Stimulated activated CD4-positive, alpha-beta T cell treated with anti-CD3 and anti-CD28 coated beads, Interleukin-1b, Interleukin-23, amount 100 ng/mL, for 1 hour (primary cell): ENCODE measurements around the gene C1QTNF8.

Source experiments
- DNase-seq, 2 donors: peaks; one replicate each; pipeline ENCODE4 v3.0.0-alpha.2; 2020; ENCODE audit warnings: low read depth in 2 of 2

Gene C1QTNF8

GRCh38 chr16:1060416-1061340, 35.4 kb downstream of the C1QTNF8 start:
- no peak for DNase-seq

DNA sequence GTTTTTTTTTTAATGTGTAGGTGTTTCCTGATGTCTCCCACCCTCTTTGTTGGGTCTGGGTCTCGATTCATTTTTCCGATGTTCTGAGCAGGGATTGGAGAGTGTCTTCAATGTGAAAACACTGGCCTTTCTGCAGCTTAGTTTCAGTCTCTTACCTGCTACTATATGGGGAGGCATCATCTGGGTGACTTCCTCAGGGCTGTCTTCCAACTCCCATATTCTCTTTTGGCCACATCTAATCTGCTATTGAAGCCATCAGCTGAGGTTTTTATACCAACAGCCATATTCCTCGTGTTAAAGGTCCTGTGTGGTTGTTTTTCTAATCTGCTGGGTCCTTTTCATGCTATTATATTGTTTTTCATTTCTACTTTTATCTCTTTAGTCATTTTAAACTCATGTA, 36.7 kb downstream of the C1QTNF8 start:
- no peak for DNase-seq

DNA sequence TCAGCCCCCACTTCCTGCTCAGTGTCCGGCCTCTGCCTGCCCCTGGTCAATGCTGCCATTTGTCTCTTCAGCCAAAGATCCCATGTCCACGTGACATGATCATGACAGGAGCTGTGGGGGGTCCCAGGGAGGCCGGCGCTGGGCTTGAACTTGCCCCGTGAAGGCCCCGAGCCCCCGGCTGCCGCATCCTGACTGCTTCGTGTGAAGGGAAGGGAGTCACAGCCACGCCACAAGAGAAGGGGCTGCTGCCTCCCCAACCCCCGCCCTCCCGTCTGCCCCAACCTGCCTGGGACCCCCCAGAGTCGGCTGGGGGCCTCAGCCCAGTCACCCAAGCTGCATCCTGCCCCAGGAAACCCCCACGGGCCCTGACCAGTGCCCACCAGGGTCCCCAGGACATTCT, 37.8 kb downstream of the C1QTNF8 start:
- DNase-seq, result no peak

- DNase-seq, result peak; percentile 14 to 60
These were observed 38.7 kb downstream of the C1QTNF8 start for GRCh38 chr16:1057252-1057932.

DNA sequence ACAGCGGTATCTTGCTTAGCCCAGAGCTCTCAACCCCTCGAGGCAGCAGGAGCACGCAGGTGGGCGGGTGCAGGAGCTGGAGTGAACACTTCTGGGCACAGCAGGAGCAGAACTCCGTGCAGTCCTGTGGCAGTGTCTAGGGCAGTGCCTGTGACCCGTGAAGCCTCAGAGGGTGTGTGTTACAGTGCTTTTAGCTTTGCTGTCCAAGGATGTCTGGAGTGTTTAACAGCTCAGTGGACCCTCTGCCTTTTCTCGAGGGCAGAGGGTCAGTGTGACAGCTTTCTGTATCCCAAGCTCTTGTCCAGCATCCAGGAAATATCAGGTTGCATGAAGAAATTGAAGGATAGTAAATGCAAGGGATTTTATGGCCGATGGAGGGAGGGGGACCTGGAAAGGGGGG, 39.8 kb downstream of the C1QTNF8 start:
- DNase-seq, result no peak

DNA sequence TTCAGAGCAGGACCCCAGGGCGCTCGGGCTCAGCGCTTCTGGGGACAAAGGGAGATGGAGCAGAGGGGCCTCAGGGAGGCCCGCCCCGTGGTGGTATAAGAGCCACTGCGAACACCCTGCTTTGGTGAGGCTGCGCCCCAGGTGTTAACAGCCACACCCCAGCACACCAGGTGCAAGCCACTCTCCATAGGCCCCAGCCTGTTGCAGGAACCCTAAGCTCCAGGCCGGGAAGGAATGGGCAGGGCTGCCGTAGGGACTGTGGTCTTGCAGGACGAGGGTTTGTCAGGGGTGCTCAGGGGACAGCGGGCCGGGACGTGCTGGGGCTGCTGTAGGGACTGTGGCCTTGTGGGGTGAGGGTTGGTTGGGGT, 40.5 kb downstream of the C1QTNF8 start:
- DNase-seq, result no peak

DNA sequence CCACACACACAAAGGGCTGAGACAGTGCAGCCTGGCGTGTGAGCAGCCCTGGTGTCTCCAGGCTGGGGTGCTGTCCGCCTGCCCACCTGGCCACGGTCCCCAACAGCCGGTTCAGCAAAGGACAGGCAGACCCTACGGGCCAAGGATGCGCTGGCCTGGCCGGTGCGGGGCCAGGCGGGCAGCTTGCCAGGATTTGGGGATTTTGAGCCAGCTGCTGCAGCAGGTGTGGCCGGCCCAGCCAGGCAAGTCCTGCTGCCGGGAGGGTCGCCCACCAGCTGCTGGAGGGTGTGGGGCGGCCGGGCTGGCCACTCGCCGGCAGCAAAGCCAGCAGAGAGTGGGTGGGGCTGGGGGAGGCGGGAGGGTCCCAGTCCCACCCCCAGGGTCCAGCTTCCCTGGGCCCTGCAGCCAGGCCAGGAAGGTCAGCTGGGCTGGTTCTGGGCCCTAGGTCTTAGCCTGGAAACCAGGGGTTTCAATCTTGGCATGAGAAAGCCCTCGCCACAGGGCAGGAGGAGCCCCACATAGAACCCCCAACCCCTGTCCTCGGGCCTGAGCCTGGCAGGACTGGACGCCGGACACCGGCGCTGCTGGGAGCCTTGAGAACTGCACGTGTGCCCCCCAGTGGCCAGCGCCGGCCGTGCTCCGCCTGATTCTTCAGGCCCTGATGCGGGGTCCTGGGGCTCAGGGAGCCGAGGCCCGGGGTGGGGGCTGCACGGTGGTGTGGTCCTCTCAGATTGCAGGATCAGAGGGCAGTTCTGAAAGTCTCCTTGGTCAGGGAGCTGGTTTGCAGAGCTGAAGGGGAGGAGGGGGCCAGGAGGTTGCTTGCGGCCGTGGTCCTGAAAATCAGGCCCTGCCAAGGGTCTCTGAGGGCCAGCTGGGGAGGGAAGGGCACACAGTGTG, 41.1 kb downstream of the C1QTNF8 start:
- peak in 1 of 2 donors; percentile 24 for DNase-seq

DNA sequence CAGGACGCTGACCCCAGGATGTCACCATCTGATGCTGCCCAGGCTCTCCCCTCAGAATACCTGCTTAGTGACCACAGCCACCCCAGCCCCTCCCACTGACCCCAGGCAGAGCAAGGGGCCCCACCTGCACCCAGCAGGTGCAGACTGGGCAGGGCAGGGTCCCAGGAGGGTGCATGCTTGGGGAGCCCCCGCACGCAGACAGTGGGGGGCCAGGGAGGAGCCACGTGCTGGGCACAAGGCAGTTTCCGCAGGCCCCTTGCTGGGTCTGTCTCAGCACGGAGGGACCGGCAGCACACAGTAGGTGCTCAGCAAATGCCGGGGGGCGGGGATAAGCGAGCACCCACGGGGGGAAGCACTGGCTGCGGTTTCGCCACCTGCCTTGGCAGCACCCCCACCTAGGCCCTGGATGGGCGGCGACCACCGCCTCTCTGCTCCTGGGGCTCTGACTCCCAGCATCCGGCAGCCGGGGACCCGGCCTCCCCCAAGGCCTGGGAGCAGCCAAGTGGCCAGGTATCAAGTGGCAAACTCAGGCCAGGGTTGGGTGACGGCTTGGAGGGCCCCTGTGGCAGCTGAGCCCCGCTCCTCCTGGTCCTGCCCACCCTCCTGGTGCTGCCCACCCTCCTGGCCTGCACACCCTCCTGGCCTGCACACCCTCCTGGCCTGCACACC, 42.2 kb downstream of the C1QTNF8 start:
- DNase-seq, result no peak

- no peak for DNase-seq
These were observed 42.9 kb downstream of the C1QTNF8 start for GRCh38 chr16:1053121-1053521.

GRCh38 chr16:1052721-1053120, 43.3 kb downstream of the C1QTNF8 start:
- DNase-seq, result no peak

- DNase-seq, result no peak
These were observed 44.6 kb downstream of the C1QTNF8 start for GRCh38 chr16:1051446-1051845.

- no peak for DNase-seq
These were observed 45.1 kb downstream of the C1QTNF8 start for GRCh38 chr16:1050921-1051320.

DNA sequence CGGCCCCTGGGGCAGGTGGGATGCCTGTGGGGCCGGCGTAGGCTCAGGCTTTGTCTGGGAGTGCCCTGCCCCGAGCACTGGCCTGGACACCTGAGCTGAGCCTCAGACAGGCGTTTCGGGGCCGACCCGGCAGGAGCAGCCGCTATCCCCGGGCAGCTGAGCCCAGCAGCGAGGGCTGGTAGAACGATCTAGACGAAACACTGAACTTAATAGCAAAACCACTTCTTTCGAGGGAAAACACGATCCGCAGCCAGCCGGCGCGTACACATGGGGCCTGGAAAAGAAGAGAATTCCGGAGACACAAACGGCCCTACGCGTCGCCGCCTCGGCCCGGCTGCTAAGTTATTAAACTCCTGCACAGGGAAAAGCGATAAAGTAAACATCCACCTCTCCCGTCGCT, 45.5 kb downstream of the C1QTNF8 start:
- no peak for DNase-seq

GRCh38 chr16:1049976-1050247, 46.1 kb downstream of the C1QTNF8 start:
- DNase-seq, result no peak

- DNase-seq, result no peak
These were observed 46.7 kb downstream of the C1QTNF8 start for GRCh38 chr16:1049113-1049975.

DNA sequence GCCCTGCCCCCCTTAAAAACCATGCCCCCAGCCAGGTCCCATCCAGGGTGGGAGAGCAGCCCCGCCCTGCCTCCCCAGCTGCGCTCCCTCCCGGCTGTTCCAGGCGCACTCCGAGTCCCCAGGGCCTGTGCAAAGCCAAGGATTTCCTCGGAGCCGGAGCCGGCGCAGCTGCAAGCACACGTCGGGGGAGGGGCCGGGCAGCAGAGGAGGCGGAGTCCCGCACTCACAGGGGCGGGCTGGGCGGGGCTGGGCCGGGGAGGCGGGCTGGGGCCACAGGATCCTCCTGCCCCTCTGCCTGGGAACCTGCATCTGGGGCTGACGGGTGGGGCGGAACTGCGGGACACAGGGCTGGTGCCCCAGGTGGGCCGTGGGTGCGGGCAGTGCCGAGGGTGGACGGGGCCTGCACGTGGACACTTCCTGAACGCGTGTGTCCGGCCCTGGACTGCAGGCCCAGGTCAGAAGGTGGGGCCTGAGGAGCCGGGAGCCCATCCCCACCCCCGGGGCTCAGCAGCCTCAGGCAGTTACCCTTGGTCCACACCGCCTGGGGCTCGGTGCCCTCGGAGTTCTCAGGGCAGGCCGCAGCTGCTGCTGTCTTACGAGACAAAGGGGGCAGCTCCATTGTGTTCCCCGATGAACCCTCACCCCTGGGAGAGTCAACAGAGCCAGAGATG, 47.5 kb downstream of the C1QTNF8 start:
- no peak for DNase-seq

DNA sequence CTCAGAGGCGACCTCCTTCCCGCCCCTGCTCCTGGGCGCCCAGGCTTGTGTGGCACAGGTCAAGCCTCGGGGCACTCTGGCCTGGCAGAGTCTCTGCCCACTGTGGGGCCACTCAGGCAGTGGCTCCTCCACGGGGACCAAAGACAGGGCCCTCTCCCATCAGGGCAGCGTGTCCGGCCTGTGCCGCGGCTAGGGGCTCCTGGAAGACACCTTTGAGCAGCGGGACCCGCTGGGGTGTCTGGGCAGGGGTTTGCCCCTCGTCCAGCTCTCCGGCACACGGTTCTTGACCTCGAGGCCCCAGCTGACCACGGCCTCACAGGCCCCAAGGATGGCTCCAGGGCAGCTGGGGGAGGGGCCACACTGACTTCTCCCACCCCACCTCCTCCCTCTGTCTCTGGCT, 48.2 kb downstream of the C1QTNF8 start:
- no peak for DNase-seq

- no peak for DNase-seq
These were observed 48.9 kb downstream of the C1QTNF8 start for GRCh38 chr16:1047123-1047522.

DNA sequence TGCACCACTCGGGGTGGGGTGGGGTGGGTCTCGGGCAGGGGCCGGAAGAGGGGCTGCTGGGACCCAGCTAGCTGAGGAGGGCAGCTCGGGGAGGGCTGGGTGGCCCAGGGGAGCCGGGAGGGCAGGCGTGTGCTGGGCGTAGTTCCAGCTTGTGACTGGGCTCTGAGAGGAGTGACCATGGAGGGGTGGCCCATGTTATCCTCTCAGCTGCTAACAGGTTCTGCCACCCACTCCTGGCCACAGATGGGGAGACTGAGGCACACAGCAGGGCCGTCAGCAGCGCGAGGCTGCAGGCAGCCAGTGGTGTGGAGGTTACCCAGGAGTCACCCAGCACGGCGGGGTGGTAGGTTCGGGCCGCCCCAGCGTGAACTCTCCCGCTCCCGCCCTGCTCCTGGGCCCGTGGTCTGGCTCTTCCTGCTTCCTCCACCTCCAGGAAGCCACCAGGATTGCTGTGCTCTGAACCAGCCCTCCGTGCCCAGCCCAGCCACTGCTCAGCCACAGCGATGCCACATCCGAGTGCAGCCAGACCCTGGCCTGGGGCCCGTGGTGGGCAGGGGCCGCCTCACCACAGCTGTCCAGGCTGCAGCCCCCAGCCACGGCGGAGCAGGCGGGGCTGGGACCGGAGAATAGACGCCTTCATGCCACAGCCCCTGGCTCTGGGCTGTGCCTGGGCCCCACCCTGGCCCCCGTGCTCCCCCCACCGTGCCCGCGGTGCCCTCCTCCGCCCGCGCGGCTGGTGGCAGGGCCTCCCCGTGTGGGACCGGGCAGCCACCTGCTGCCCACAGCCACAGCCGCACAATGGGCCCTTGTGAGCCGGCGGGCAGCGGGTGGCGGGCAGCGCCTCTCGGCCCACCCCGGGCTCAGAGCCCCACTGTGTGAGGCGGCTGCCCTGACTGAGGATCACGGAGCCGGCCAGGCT, 49.8 kb downstream of the C1QTNF8 start:
- no peak for DNase-seq
